Transverse colon (tissue), 3 donors: ENCODE results near the gene SPATA6.

Experiments
- CTCF ChIP-seq, 5 experiments: fragments of 200-600 bp in 3 of 5; fragments of 450-650 bp in 2 of 5; sonication (generic) in 3 of 5; IDR thresholded peaks; 1 replicate in 2 of 5; 2 replicates in 3 of 5; pipeline ENCODE4 v1.5.1; 2016 to 2017; ENCODE audit warnings: antibody characterized with exemption in 5 of 5, inconsistent platforms in 3 of 5, mild to moderate bottlenecking in 2 of 5, moderate library complexity in 1 of 5
- EP300 ChIP-seq: sonication (generic); formaldehyde crosslinking; IDR thresholded peaks from one replicate; pipeline ENCODE4 v1.6.1; 2017; ENCODE audit warnings: antibody characterized with exemption, low read depth

GRCh38 chr1:48344373-48344772, 127.6 kb downstream of the SPATA6 start:
- TF ChIP-seq EP300 (no peak), CTCF (IDR thresholded peaks at IDR 0.05) (no peak)
